ENCODE results near the gene ZDHHC9. TPM values are rescaled to one million over a fixed set of nuclear protein-coding genes. Genes with fewer than 3 reads are reported as not detected.

ZDHHC9 gene
- total RNA-seq, 1 donor from 2014 or later: 4.2 TPM

- no peak for DNase-seq
- ChIA-PET CTCF (interaction anchor here (0.8 to 1.2 kb wide), 3 partner anchors 40 to 159 kb away, joined by 3 read pairs; partner anchors contain the start of gene XPNPEP2), POLR2A (interaction anchor here (0.9 to 4.0 kb wide), 5 partner anchors 10 to 40 kb away, joined by 3 to 22 read pairs (median 4); no protein-coding TSS in a partner anchor)
- H3K4me1 Mint-ChIP-seq: peaks cover 8% of the 10 kb centered on the region
- no peak overlapping the region for H3K4me3 Mint-ChIP-seq
- H3K27me3 Mint-ChIP-seq: no peaks in the 10 kb centered on the region
- ATAC-seq (ENCODE audit: low read depth): no peak
- TF ChIP-seq, protein P1, sequence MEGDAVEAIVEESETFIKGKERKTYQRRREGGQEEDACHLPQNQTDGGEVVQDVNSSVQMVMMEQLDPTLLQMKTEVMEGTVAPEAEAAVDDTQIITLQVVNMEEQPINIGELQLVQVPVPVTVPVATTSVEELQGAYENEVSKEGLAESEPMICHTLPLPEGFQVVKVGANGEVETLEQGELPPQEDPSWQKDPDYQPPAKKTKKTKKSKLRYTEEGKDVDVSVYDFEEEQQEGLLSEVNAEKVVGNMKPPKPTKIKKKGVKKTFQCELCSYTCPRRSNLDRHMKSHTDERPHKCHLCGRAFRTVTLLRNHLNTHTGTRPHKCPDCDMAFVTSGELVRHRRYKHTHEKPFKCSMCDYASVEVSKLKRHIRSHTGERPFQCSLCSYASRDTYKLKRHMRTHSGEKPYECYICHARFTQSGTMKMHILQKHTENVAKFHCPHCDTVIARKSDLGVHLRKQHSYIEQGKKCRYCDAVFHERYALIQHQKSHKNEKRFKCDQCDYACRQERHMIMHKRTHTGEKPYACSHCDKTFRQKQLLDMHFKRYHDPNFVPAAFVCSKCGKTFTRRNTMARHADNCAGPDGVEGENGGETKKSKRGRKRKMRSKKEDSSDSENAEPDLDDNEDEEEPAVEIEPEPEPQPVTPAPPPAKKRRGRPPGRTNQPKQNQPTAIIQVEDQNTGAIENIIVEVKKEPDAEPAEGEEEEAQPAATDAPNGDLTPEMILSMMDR (IDR thresholded peaks at IDR 0.05): no peak
- peaks cover 66% of the 10 kb centered on the region for H3K36me3 Mint-ChIP-seq (ENCODE audit: low read depth)
- H3K9me3 Mint-ChIP-seq: no peaks in the 10 kb centered on the region
- H3K27ac Mint-ChIP-seq: peak overlapping the region; percentile 70
- intact Hi-C loops (cut with micrococcal nuclease): no loop called here
Observed at GRCh38 chrX:129795584-129795983, 48.1 kb downstream of the ZDHHC9 start.

- H3K36me3 Mint-ChIP-seq (ENCODE audit: low read depth): peaks cover 74% of the 10 kb centered on the region
Observed at GRCh38 chrX:129793604-129794191, 50.0 kb downstream of the ZDHHC9 start.

DNA sequence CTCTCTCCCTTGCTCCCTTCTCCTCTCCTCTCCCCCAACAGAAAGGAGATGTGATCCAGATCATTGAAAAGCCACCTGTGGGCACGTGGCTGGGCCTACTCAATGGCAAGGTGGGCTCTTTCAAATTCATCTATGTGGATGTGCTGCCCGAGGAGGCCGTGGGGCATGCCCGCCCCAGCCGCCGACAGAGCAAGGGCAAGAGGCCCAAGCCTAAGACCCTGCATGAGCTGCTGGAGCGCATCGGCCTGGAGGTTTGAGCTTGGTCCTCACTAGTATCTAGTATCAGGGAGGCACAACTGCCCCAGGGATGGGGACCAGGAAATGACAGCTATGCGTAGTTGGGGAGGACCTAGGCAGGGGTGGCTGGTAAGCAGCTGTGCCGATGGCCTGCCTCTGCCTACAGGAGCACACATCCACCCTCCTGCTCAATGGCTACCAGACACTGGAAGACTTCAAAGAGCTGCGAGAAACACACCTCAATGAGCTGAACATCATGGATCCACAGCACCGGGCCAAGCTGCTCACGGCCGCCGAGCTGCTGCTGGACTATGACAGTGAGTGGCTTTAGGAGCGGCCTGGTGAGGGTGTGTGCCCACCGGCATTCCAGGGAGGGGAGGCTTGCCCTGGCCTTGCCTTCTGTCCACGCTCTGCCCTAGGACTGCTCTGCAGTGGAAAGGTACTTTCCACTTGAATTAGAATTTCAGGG lies 50.9 kb downstream of the ZDHHC9 start:
- Mint-ChIP-seq H3K36me3 (ENCODE audit: low read depth) (peaks cover 72% of the 10 kb centered on the region), H3K9me3 (no peaks in the 10 kb centered on the region)

More at GRCh38 chrX:129793604-129794191, 50.0 kb downstream of the ZDHHC9 start:
- ChIA-PET POLR2A (interaction anchor here (4.0 kb wide), 1 partner anchor 12 kb away, joined by 22 read pairs; no protein-coding TSS in a partner anchor), CTCF (no interaction called here)
- no peak for DNase-seq
- intact Hi-C loops (cut with micrococcal nuclease): no loop called here
- TF ChIP-seq, protein P1 (IDR thresholded peaks at IDR 0.05): no peak
- Mint-ChIP-seq H3K4me1 (peaks cover 5% of the 10 kb centered on the region), H3K27me3 (no peaks in the 10 kb centered on the region), H3K4me3 (no peak overlapping the region), H3K9me3 (no peaks in the 10 kb centered on the region), H3K27ac (no peak overlapping the region)
- no peak for ATAC-seq (ENCODE audit: low read depth)

DNA sequence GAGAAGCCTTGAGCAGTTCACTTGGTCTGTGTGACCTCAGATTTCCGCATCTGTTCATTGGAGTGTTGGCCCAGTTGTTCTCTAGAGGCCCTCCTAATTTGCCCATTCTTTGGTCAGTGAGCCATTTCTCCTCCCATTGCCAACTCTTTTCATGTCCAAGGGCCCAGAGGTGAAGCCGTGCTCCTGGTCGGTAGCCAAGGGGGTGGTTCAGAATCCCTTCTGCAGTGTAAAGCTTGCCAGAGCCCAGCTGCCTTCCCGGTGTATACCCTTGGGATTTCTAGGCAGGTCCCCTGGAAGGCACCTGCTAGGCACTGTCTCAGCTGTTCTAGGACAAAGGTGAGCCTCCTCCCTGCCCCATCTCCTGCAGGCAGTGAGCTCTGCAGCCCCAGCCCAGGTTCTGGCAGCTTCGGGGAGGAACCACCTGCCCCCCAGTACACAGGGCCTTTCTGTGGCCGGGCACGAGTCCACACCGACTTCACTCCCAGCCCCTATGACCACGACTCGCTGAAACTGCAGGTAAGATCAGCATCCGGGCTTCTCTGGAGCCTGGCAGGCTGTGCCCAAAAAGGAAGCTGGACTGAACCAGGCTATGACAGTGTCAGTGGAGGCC lies 51.6 kb downstream of the ZDHHC9 start:
- TF ChIP-seq, protein P1 (IDR thresholded peaks at IDR 0.05): no peak
- Mint-ChIP-seq H3K4me3 (no peak overlapping the region), H3K27me3 (no peaks in the 10 kb centered on the region), H3K27ac (no peak overlapping the region), H3K4me1 (peaks cover 14% of the 10 kb centered on the region), H3K36me3 (ENCODE audit: low read depth) (peaks cover 75% of the 10 kb centered on the region), H3K9me3 (no peaks in the 10 kb centered on the region)
- ATAC-seq (ENCODE audit: low read depth) (no peak), DNase-seq (no peak)
- ChIA-PET CTCF (interaction anchor here (1.1 kb wide), 1 partner anchor 31 kb away, joined by 3 read pairs; no protein-coding TSS in a partner anchor), POLR2A (interaction anchor here (4.0 kb wide), 1 partner anchor 11 kb away, joined by 22 read pairs; no protein-coding TSS in a partner anchor)
- intact Hi-C loops (cut with micrococcal nuclease): no loop called here

More for the DNA sequence above, 50.9 kb downstream of the ZDHHC9 start:
- TF ChIP-seq, protein P1 (IDR thresholded peaks at IDR 0.05): no peak
- CTCF ChIA-PET: no interaction called here
- POLR2A ChIA-PET: interaction anchor here (4.0 kb wide), 1 partner anchor 11 kb away, joined by 22 read pairs; no protein-coding TSS in a partner anchor
- intact Hi-C loops (cut with micrococcal nuclease): no loop called here
- H3K27me3 Mint-ChIP-seq: no peaks in the 10 kb centered on the region
- ATAC-seq (ENCODE audit: low read depth) (no peak), DNase-seq (no peak)
- H3K4me3 Mint-ChIP-seq: no peak overlapping the region
- peaks cover 7% of the 10 kb centered on the region for H3K4me1 Mint-ChIP-seq
- no peak overlapping the region for H3K27ac Mint-ChIP-seq

DNA sequence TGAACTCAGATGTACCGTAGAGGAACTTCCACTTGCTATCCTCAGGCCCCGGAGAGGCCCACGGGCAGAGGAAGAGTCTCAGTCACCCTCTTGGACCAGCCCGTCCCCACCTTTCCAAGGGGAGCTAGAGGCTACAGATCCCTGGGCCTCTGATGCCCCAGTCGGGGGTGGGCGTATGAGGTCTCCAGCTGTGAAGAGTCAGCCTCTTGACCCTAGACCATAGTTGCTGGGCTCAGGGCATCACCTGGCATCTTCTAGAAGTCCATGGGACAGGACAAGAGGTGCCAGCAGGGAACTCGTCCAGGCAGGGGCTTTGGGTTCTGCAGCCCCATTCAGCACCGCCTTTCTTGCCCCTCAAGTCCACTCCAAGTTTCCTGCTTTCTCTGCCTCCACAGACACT lies 52.4 kb downstream of the ZDHHC9 start:
- Mint-ChIP-seq H3K27ac (no peak overlapping the region), H3K36me3 (ENCODE audit: low read depth) (peaks cover 76% of the 10 kb centered on the region), H3K4me1 (peaks cover 19% of the 10 kb centered on the region), H3K9me3 (no peaks in the 10 kb centered on the region), H3K4me3 (no peak overlapping the region), H3K27me3 (no peaks in the 10 kb centered on the region)
- no peak for DNase-seq
- intact Hi-C loops (cut with micrococcal nuclease): no loop called here
- ChIA-PET POLR2A (no interaction called here), CTCF (interaction anchor here (1.1 kb wide), 1 partner anchor 32 kb away, joined by 3 read pairs; no protein-coding TSS in a partner anchor)
- ATAC-seq (ENCODE audit: low read depth): no peak
- TF ChIP-seq, protein P1 (IDR thresholded peaks at IDR 0.05): no peak

All from activated B cell treated with CpG ODN at 0.5 μM for 24 hours (primary cell).